ENCODE measurements around the gene COG4.

COG4 gene

GRCh38 chr16:70568601-70569237, 45.4 kb upstream of the COG4 start:
- CTCF ChIA-PET = interaction anchor here (0.6 kb wide), 1 partner anchor 97 kb away, joined by 3 read pairs; no protein-coding TSS in a partner anchor

GRCh38 chr16:70565053-70565452, 41.7 kb upstream of the COG4 start:
- no peak for DNase-seq (ENCODE audit: low spot score)
- TF ChIP-seq, protein P1, sequence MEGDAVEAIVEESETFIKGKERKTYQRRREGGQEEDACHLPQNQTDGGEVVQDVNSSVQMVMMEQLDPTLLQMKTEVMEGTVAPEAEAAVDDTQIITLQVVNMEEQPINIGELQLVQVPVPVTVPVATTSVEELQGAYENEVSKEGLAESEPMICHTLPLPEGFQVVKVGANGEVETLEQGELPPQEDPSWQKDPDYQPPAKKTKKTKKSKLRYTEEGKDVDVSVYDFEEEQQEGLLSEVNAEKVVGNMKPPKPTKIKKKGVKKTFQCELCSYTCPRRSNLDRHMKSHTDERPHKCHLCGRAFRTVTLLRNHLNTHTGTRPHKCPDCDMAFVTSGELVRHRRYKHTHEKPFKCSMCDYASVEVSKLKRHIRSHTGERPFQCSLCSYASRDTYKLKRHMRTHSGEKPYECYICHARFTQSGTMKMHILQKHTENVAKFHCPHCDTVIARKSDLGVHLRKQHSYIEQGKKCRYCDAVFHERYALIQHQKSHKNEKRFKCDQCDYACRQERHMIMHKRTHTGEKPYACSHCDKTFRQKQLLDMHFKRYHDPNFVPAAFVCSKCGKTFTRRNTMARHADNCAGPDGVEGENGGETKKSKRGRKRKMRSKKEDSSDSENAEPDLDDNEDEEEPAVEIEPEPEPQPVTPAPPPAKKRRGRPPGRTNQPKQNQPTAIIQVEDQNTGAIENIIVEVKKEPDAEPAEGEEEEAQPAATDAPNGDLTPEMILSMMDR (conservative IDR thresholded peaks at IDR 0.05; ENCODE audit: low read depth) = no peak
- POLR2A ChIA-PET (ENCODE audit: low non-redundant PET) = no interaction called here
- CTCF ChIA-PET = no interaction called here
- no peak overlapping the region for H3K27ac ChIP-seq

More at GRCh38 chr16:70568601-70569237, 45.4 kb upstream of the COG4 start:
- POLR2A ChIA-PET (ENCODE audit: low non-redundant PET) = no interaction called here
- no peak for DNase-seq (ENCODE audit: low spot score)
- TF ChIP-seq, protein P1 (conservative IDR thresholded peaks at IDR 0.05; ENCODE audit: low read depth) = no peak
- peak overlapping the region; percentile 40; the same call in 1 of the 2 replicates for H3K27ac ChIP-seq

DNA sequence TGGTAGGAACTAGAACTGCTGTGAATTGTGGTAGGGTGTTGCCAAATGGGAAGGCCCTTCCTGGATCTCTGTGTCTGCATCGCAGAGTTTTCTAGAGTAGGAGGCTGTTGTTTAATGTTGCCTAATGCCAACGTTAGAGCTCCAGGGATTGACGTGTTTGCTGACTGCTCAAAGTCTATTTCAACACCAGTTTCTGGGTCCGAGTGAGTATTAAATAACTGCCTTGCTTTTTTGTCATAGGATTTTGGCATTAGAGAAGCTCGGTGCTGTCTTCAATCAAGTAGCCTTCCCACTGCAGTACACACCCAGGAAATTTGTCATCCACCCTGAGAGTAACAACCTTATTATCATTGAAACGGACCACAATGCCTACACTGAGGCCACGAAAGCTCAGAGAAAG, 40.3 kb upstream of the COG4 start:
- no peak overlapping the region for H3K27ac ChIP-seq
- CTCF ChIA-PET = no interaction called here
- POLR2A ChIA-PET (ENCODE audit: low non-redundant PET) = no interaction called here
- TF ChIP-seq, protein P1 (conservative IDR thresholded peaks at IDR 0.05; ENCODE audit: low read depth) = no peak
- no peak for DNase-seq (ENCODE audit: low spot score)

DNA sequence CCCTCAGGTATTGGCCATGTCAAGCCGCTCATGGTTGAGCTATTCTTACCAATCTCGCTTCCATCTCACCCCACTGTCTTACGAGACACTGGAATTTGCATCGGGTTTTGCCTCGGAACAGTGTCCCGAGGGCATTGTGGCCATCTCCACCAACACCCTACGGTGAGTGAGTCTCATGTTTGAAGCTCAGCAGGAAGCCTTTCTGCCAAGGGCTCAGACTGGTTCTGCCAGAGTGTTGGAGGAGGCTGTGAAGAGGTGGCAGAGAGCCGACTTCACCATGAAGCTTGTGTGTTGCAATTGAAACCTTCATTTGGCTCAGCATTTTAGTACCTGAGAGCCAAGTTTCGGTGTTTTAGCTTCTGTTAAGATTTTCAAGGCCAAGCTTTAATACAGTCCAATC, 38.3 kb upstream of the COG4 start:
- no peak for DNase-seq (ENCODE audit: low spot score)
- CTCF ChIA-PET = no interaction called here
- TF ChIP-seq, protein P1 (conservative IDR thresholded peaks at IDR 0.05; ENCODE audit: low read depth) = no peak
- POLR2A ChIA-PET (ENCODE audit: low non-redundant PET) = interaction anchor here (0.7 kb wide), 1 partner anchor 14 kb away, joined by 3 read pairs; no protein-coding TSS in a partner anchor
- H3K27ac ChIP-seq = no peak overlapping the region

- TF ChIP-seq, protein P1 (conservative IDR thresholded peaks at IDR 0.05; ENCODE audit: low read depth) = no peak
- CTCF ChIA-PET = no interaction called here
- DNase-seq (ENCODE audit: low spot score) = no peak
- POLR2A ChIA-PET (ENCODE audit: low non-redundant PET) = no interaction called here
- H3K27ac ChIP-seq = no peak overlapping the region
These were observed 32.7 kb upstream of the COG4 start for GRCh38 chr16:70556063-70556462.

GRCh38 chr16:70553645-70554044, 30.3 kb upstream of the COG4 start:
- ChIA-PET CTCF (no interaction called here), POLR2A (ENCODE audit: low non-redundant PET) (no interaction called here)
- DNase-seq (ENCODE audit: low spot score) = no peak
- no peak overlapping the region for H3K27ac ChIP-seq
- TF ChIP-seq, protein P1 (conservative IDR thresholded peaks at IDR 0.05; ENCODE audit: low read depth) = no peak

All from RWPE1 (cell line).